ES-I3 (cell line): Measurements from ENCODE around the gene SCGB1D4.

Source experiments
- H3K36me3 ChIP-seq: 2 replicates; pipeline ENCODE4 v1.6.1; 2013; ENCODE audit warnings: mild to moderate bottlenecking, low read length, control low read depth, moderate library complexity; ENCODE audit not compliant: insufficient read depth
- H3K4me1 ChIP-seq: 2 replicates; pipeline ENCODE4 v1.6.1; 2013; ENCODE audit warnings: mild to moderate bottlenecking, control low read depth, low read length; ENCODE audit not compliant: insufficient read depth
- H3K9ac ChIP-seq: 2 replicates; pipeline ENCODE4 v1.6.1; 2013; ENCODE audit warnings: low read depth, mild to moderate bottlenecking, low read length, moderate library complexity
- H3K9me3 ChIP-seq: 2 replicates; pipeline ENCODE4 v1.6.1; 2013; ENCODE audit warnings: mild to moderate bottlenecking, low read length, moderate library complexity; ENCODE audit not compliant: control insufficient read depth, insufficient read depth

The SCGB1D4 gene

GRCh38 chr11:62324731-62325556 lies 26.1 kb upstream of the SCGB1D4 start:
- Histone ChIP-seq H3K9me3 (no peaks in the 10 kb centered on the region), H3K9ac (no peak overlapping the region), H3K36me3 (no peaks in the 10 kb centered on the region), H3K4me1 (no peaks in the 10 kb centered on the region)

DNA sequence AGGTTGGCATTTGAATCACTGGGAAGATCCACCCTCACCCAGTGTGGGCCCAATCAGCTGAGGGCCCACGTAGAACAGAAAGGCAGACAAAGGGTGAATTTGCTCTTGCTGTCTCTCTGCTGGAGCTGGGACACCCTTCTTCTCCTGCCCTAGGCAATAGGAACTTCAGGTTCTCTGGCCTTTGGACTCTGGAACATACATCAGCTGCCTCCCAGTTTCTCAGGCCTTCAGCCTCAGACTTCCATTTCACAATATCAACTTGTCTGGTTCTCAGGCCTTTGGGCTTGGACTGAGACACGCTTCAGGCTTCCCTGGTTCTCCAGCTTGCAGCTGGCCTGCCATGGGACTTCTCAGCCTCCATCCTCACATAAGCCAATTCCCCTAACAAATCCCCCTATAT lies 23.6 kb upstream of the SCGB1D4 start:
- Histone ChIP-seq H3K9ac (no peak overlapping the region), H3K36me3 (no peaks in the 10 kb centered on the region), H3K4me1 (no peaks in the 10 kb centered on the region), H3K9me3 (no peaks in the 10 kb centered on the region)

DNA sequence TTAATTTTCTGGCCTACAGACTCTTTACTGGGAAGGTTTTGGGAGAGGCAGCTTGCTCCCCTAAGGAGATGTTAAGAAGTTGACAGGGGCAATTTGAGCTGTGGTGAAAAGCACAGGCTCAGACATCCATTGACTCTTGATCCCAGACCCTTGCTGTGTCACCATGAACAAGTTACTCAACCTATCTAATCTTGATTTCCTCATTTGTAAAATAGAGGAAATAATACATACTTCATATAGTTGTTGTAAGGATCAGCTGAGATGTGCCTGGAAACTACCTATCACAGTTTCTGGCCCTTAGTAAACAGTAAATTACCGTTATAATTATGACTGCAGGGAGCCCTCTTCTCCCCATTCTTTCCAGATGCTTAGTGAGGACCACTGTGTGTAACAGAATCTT lies 16.6 kb upstream of the SCGB1D4 start:
- no peaks in the 10 kb centered on the region; the same call in 1 of the 2 replicates for H3K4me1 ChIP-seq
- no peaks in the 10 kb centered on the region for H3K9me3 ChIP-seq
- H3K36me3 ChIP-seq, result no peaks in the 10 kb centered on the region
- no peak overlapping the region for H3K9ac ChIP-seq

DNA sequence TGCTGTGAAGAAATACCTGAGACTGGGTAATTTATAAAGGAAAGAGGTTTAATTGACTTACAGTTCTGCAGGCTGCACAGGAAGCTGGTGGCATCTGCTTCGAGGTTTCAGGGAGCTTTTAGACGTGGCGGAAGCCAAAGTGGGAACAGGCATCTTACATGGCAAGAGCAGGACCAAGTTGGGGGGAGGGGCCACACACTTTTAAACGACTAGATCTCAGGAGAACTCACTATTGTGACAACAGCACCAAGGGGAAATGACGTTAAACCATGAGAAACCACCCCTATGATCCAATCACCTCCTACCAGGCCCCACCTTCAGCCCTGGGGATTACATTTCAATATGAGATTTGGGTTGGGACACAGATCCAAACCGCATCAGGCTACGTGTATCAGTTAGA lies 11.1 kb upstream of the SCGB1D4 start:
- Histone ChIP-seq H3K9me3 (no peaks in the 10 kb centered on the region; the same call in 1 of the 2 replicates), H3K9ac (no peak overlapping the region)

DNA sequence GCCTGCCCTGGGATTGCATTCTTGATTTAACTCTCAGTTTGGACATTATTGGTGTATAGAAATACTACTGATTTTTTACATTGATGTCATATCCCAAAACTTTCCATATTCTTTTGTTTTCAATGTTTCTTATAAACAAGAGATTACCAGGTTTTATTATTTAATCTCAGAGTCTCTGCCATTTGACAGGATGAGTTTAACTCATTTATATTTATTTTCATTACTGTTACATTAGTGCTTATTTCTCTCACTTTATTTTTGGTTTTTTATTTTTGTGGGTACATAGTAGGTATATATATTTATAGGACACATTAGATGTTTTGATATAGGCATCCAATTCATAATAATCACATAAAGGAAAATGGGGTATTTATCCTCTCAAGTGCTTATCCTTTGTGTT lies 9.1 kb upstream of the SCGB1D4 start:
- H3K36me3 ChIP-seq, result no peaks in the 10 kb centered on the region
- no peaks in the 10 kb centered on the region; the same call in 1 of the 2 replicates for H3K9me3 ChIP-seq
- H3K9ac ChIP-seq, result no peak overlapping the region
- H3K4me1 ChIP-seq, result no peaks in the 10 kb centered on the region; the same call in 1 of the 2 replicates

More for the DNA sequence above, 11.1 kb upstream of the SCGB1D4 start:
- H3K4me1 ChIP-seq, result no peaks in the 10 kb centered on the region; the same call in 1 of the 2 replicates
- H3K36me3 ChIP-seq, result no peaks in the 10 kb centered on the region

GRCh38 chr11:62306227-62306626 lies 7.4 kb upstream of the SCGB1D4 start:
- Histone ChIP-seq H3K9ac (no peak overlapping the region), H3K9me3 (no peaks in the 10 kb centered on the region; the same call in 1 of the 2 replicates), H3K4me1 (no peaks in the 10 kb centered on the region; the same call in 1 of the 2 replicates), H3K36me3 (no peaks in the 10 kb centered on the region)

DNA sequence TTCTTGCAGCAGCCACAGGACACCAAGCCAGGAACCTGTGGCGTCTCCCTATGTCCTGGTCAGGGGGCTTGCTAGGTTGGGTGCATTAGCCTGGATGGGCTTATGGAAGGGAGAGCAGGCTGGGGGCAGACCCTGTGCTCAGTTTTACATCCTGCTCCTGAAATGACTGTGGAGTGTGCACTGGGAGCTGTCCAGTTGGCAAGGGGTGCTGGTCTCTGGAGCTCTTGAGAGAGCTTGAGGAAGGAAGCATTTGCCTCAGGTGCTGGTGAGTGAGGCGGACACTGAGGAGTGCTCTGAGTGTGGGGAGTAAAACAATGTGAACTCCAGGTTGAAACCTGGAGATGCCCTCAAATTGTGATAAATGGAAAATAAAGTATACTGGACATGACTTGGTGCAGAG lies 3.4 kb downstream of the SCGB1D4 start:
- Histone ChIP-seq H3K9ac (no peak overlapping the region), H3K36me3 (no peaks in the 10 kb centered on the region), H3K4me1 (no peaks in the 10 kb centered on the region), H3K9me3 (no peaks in the 10 kb centered on the region)

DNA sequence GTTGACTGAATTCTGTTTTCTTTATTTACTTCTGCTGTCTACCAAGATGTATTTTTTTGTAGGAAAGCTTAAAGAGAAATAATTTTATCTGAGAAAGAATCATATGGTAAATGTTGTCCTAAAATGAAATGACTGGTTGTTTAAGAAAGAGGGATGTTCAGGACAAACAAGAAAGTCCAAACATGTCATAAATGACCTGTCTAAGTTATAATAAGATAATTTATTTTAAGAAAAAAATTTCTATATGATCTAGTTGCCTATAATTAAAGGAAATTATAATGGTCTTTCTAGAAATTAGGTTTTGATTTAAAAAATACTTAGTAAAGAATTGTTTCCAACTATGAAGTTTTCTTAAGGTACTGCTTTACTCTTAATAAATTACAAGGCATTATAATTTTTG lies 18.4 kb downstream of the SCGB1D4 start:
- Histone ChIP-seq H3K36me3 (no peaks in the 10 kb centered on the region), H3K9ac (no peak overlapping the region), H3K4me1 (no peaks in the 10 kb centered on the region), H3K9me3 (peaks cover 18% of the 10 kb centered on the region)

DNA sequence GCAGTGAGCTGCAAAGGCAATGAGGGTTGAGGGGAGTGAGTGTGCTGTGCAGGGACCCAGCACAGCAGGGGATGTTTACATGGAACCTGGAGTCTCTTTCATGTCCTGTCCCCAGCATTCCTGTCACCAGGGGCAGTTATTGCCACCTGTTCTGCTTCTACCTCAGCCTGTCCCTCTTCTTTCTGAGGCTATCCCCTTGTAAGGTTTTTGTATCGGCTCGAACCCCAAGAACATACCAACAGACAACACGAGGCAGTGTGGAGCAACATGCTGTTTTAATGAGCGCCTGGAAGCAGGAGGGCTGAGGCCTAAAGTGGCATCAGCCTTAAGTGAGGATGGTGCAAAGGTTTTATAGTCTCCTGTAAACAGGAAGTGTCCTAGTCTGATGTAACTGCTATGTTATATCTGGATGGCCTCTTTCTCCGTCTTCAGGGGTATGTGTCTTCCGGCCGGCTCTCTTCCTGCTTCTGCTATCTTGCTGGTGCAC lies 25.0 kb downstream of the SCGB1D4 start:
- Histone ChIP-seq H3K36me3 (no peaks in the 10 kb centered on the region), H3K4me1 (no peaks in the 10 kb centered on the region), H3K9me3 (no peaks in the 10 kb centered on the region; the same call in 1 of the 2 replicates), H3K9ac (no peak overlapping the region)

GRCh38 chr11:62273284-62273683 lies 25.6 kb downstream of the SCGB1D4 start:
- Histone ChIP-seq H3K9me3 (no peaks in the 10 kb centered on the region; the same call in 1 of the 2 replicates), H3K9ac (no peak overlapping the region), H3K4me1 (no peaks in the 10 kb centered on the region)

GRCh38 chr11:62269654-62270278 lies 29.1 kb downstream of the SCGB1D4 start, which contains the start of gene SCGB2A2:
TSS of gene SCGB2A2 (plus strand) at chr11:62270158. CDS start at chr11:62270217, 59 bp downstream.
- H3K9ac ChIP-seq, result no peak within 1 kb of the TSS
- no peaks in the 10 kb centered on the region for H3K36me3 ChIP-seq
- no peaks in the 10 kb centered on the region for H3K9me3 ChIP-seq
- H3K4me1 ChIP-seq, result peaks cover 3% of the 10 kb centered on the region; the same call in 1 of the 2 replicates

More at GRCh38 chr11:62273284-62273683, 25.6 kb downstream of the SCGB1D4 start:
- no peaks in the 10 kb centered on the region for H3K36me3 ChIP-seq

DNA sequence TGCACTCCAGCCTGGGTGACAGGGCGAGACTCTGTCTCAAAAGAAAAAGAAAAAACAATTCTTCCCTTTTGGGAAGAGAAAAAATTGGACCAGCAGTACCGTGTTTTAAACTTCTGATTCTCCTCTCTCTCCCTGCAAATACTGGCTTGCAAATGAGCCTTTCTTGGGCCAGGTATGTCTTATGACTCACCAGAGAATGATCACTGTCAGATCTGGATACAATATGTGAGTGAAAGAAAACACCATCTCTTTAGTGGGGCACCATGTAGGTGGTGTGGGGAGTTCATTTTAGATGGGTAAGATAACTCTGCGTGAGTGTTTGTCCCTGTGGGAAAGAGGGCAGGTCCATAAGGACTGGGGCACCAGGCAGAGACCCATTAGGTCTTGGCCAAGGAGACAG lies 31.3 kb downstream of the SCGB1D4 start:
- Histone ChIP-seq H3K36me3 (no peaks in the 10 kb centered on the region), H3K9me3 (no peaks in the 10 kb centered on the region), H3K9ac (no peak overlapping the region)

GRCh38 chr11:62267050-62267449 lies 31.8 kb downstream of the SCGB1D4 start:
- no peaks in the 10 kb centered on the region for H3K9me3 ChIP-seq
- H3K36me3 ChIP-seq, result no peaks in the 10 kb centered on the region
- peaks cover 5% of the 10 kb centered on the region; the same call in 1 of the 2 replicates for H3K4me1 ChIP-seq
- no peak overlapping the region for H3K9ac ChIP-seq

More for the DNA sequence above, 31.3 kb downstream of the SCGB1D4 start:
- H3K4me1 ChIP-seq, result peaks cover 5% of the 10 kb centered on the region; the same call in 1 of the 2 replicates

- H3K4me1 ChIP-seq, result peaks cover 5% of the 10 kb centered on the region; the same call in 1 of the 2 replicates
- no peaks in the 10 kb centered on the region for H3K9me3 ChIP-seq
- H3K9ac ChIP-seq, result no peak overlapping the region
- no peaks in the 10 kb centered on the region for H3K36me3 ChIP-seq
These were observed 32.3 kb downstream of the SCGB1D4 start for GRCh38 chr11:62266558-62266957.
